ENCODE measurements around the gene LDB2. TPM values are rescaled to one million over a fixed set of nuclear protein-coding genes. Genes with fewer than 3 reads are reported as not detected.

The LDB2 gene
- total RNA-seq, 4 donors from 2014 or later = 7.0 to 26.4 (median 18.1) TPM

GRCh38 chr4:16694884-16695276 lies 203.6 kb downstream of the LDB2 start:
- H3K4me3 ChIP-seq = no peak overlapping the region
- in situ Hi-C loops (cut with MboI; ENCODE audit: low sequenced_read_pairs in 4 of 4) (no loop called here), intact Hi-C loops (cut with DNase I; ENCODE audit: low total_unique reads) (no loop called here)
- no peaks in the 10 kb centered on the region for H3K27me3 ChIP-seq
- no peak for DNase-seq
- no peaks in the 10 kb centered on the region for H3K4me1 ChIP-seq
- no peaks in the 10 kb centered on the region for H3K36me3 ChIP-seq
- TF ChIP-seq POLR2A (IDR thresholded peaks at IDR 0.05) (no peak), CTCF (IDR thresholded peaks at IDR 0.05 in 4 of 5, conservative IDR thresholded peaks at IDR 0.05 in 1 of 5) (no peak)
- H3K27ac ChIP-seq = no peak overlapping the region
- no peak for ATAC-seq
- H3K9me3 ChIP-seq = no peaks in the 10 kb centered on the region

GRCh38 chr4:16694173-16694883 lies 204.1 kb downstream of the LDB2 start:
- in situ Hi-C loops (cut with MboI; ENCODE audit: low sequenced_read_pairs in 4 of 4) (no loop called here), intact Hi-C loops (cut with DNase I; ENCODE audit: low total_unique reads) (no loop called here)
- no peaks in the 10 kb centered on the region for H3K27me3 ChIP-seq
- no peak for DNase-seq
- H3K9me3 ChIP-seq = no peaks in the 10 kb centered on the region
- H3K27ac ChIP-seq = no peak overlapping the region
- no peaks in the 10 kb centered on the region for H3K36me3 ChIP-seq
- ATAC-seq = no peak
- TF ChIP-seq POLR2A (IDR thresholded peaks at IDR 0.05) = no peak
- no peak for TF ChIP-seq CTCF (IDR thresholded peaks at IDR 0.05 in 4 of 5, conservative IDR thresholded peaks at IDR 0.05 in 1 of 5)
- no peak overlapping the region for H3K4me3 ChIP-seq
- no peaks in the 10 kb centered on the region for H3K4me1 ChIP-seq

GRCh38 chr4:16693641-16694040 lies 204.8 kb downstream of the LDB2 start:
- no peaks in the 10 kb centered on the region for H3K27me3 ChIP-seq
- H3K4me3 ChIP-seq = no peak overlapping the region
- no peaks in the 10 kb centered on the region for H3K9me3 ChIP-seq
- no peaks in the 10 kb centered on the region for H3K36me3 ChIP-seq
- intact Hi-C loops (cut with DNase I; ENCODE audit: low total_unique reads) = no loop called here
- H3K4me1 ChIP-seq = no peaks in the 10 kb centered on the region
- in situ Hi-C loops (cut with MboI; ENCODE audit: low sequenced_read_pairs in 4 of 4) = no loop called here
- ATAC-seq (no peak), DNase-seq (no peak)
- TF ChIP-seq CTCF (IDR thresholded peaks at IDR 0.05 in 4 of 5, conservative IDR thresholded peaks at IDR 0.05 in 1 of 5) (no peak), POLR2A (IDR thresholded peaks at IDR 0.05) (no peak)
- H3K27ac ChIP-seq = no peak overlapping the region

GRCh38 chr4:16692961-16693506 lies 205.4 kb downstream of the LDB2 start:
- Histone ChIP-seq H3K36me3 (no peaks in the 10 kb centered on the region), H3K4me1 (no peaks in the 10 kb centered on the region), H3K4me3 (no peak overlapping the region), H3K9me3 (no peaks in the 10 kb centered on the region), H3K27ac (no peak overlapping the region), H3K27me3 (no peaks in the 10 kb centered on the region)
- in situ Hi-C loops (cut with MboI; ENCODE audit: low sequenced_read_pairs in 4 of 4) (no loop called here), intact Hi-C loops (cut with DNase I; ENCODE audit: low total_unique reads) (no loop called here)
- ATAC-seq (no peak), DNase-seq (no peak)
- TF ChIP-seq POLR2A (IDR thresholded peaks at IDR 0.05) = no peak
- TF ChIP-seq CTCF (IDR thresholded peaks at IDR 0.05 in 4 of 5, conservative IDR thresholded peaks at IDR 0.05 in 1 of 5) = no peak
